Keratinocyte (primary cell): ENCODE data around the gene MCRIP2. TPM values are rescaled to one million over a fixed set of nuclear protein-coding genes. Genes with fewer than 3 reads are reported as not detected.

Experiments used
- DNase-seq: peaks from one replicate; pipeline ENCODE4 v3.0.0-alpha.2; 2011; ENCODE audit warnings: low read depth, missing footprints, low spot score
- FAIRE-seq: peaks from 2 replicates; lab custom pipeline; 2011; peaks lifted over from hg19 to GRCh38; lab: Jason Lieb, UNC
- H2AFZ ChIP-seq: 2 replicates; pipeline ENCODE4 v1.6.0; 2012; ENCODE audit warnings: low read length, control low read depth, inconsistent platforms; ENCODE audit not compliant: control insufficient read depth
- H3K27ac ChIP-seq: 2 replicates; pipeline ENCODE4 v1.5.1; 2011; ENCODE audit warnings: low read length; ENCODE audit not compliant: control insufficient read depth, insufficient read depth
- H3K27me3 ChIP-seq: 3 replicates; pipeline ENCODE4 v1.6.0; 2011; ENCODE audit warnings: low read length; ENCODE audit not compliant: control insufficient read depth, insufficient read depth; ENCODE audit errors: extremely low read depth
- H3K36me3 ChIP-seq, 2 experiments: 2 replicates in 1 of 2; 3 replicates in 1 of 2; pipeline ENCODE4 v1.5.1; 2011; ENCODE audit warnings: low read length in 2 of 2, mild to moderate bottlenecking in 1 of 2; ENCODE audit not compliant: control insufficient read depth in 2 of 2, insufficient read depth in 2 of 2; ENCODE audit errors: extremely low read depth in 1 of 2
- H3K4me1 ChIP-seq: 3 replicates; pipeline ENCODE4 v1.5.1; 2011; ENCODE audit warnings: low read length; ENCODE audit not compliant: control insufficient read depth, insufficient read depth; ENCODE audit errors: extremely low read depth
- H3K4me2 ChIP-seq: 3 replicates; pipeline ENCODE4 v1.6.0; 2011; ENCODE audit warnings: low read depth, low read length; ENCODE audit not compliant: control insufficient read depth, insufficient read depth; ENCODE audit errors: extremely low read depth
- H3K4me3 ChIP-seq, 3 experiments: fragments of 200-600 bp in 1 of 3; sonication (generic) in 1 of 3; 2 replicates in 2 of 3; 3 replicates in 1 of 3; pipeline ENCODE4 v1.5.1; 2011 to 2016; ENCODE audit warnings: low read length in 3 of 3, mild to moderate bottlenecking in 3 of 3, control low read depth in 2 of 3, inconsistent platforms in 1 of 3, low read depth in 1 of 3, mixed read lengths in 1 of 3, mixed run types in 1 of 3, moderate library complexity in 1 of 3; ENCODE audit not compliant: control insufficient read depth in 2 of 3, insufficient read depth in 2 of 3; ENCODE audit errors: extremely low read depth in 1 of 3
- H3K79me2 ChIP-seq: 2 replicates; pipeline ENCODE4 v1.6.0; 2012; ENCODE audit warnings: low read length; ENCODE audit not compliant: control insufficient read depth, insufficient read depth
- H3K9ac ChIP-seq: 3 replicates; pipeline ENCODE4 v1.6.0; 2011; ENCODE audit warnings: low read length; ENCODE audit not compliant: control insufficient read depth, insufficient read depth; ENCODE audit errors: extremely low read depth
- H3K9me1 ChIP-seq: 3 replicates; pipeline ENCODE4 v1.6.0; 2011; ENCODE audit warnings: low read length; ENCODE audit not compliant: control insufficient read depth, insufficient read depth; ENCODE audit errors: extremely low read depth
- H3K9me3 ChIP-seq: 2 replicates; pipeline ENCODE4 v1.5.1; 2012; ENCODE audit warnings: low read depth, low read length; ENCODE audit not compliant: control insufficient read depth
- H4K20me1 ChIP-seq: 3 replicates; pipeline ENCODE4 v1.6.0; 2011; ENCODE audit warnings: low read length; ENCODE audit not compliant: control insufficient read depth, insufficient read depth; ENCODE audit errors: extremely low read depth
- CTCF ChIP-seq, 3 experiments: IDR thresholded peaks in 1 of 3; conservative IDR thresholded peaks in 1 of 3; optimal IDR thresholded peaks in 1 of 3; 2 replicates in 2 of 3; 3 replicates in 1 of 3; pipeline versions ENCODE3 to v1.5.1; 2011; ENCODE audit warnings: low read length in 3 of 3, mild to moderate bottlenecking in 3 of 3, moderate library complexity in 2 of 3, control low read depth in 1 of 3, inconsistent platforms in 1 of 3; ENCODE audit not compliant: insufficient read depth in 2 of 3; ENCODE audit errors: extremely low read depth in 1 of 3
- EZH2 ChIP-seq: IDR thresholded peaks from one replicate; pipeline ENCODE4 v1.6.1; 2012; ENCODE audit warnings: inconsistent platforms, mild to moderate bottlenecking, low read length, moderate library complexity
- dilution Hi-C: fragments of 300-500 bp; cut with MboI; formaldehyde crosslinking; loops from one replicate; pipeline ENCODE4 v1.7.0; 2020; ENCODE audit warnings: low sequenced_read_pairs; ENCODE audit not compliant: extremely low pct_ligation_motif_present
- polyA plus RNA-seq, 5 experiments: library from polyadenylated mRNA; depleted of rRNA in 3 of 5; stranded (reverse) in 3 of 5; stranded (forward) in 1 of 5; unstranded in 1 of 5; fragments of >200 nt; gene quantifications; 1 replicate in 1 of 5; 2 replicates in 3 of 5; 3 replicates in 1 of 5; pipeline versions ENCODE4 v1.2.1 to v1.2.3, GENCODE V29; 2011 to 2012; ENCODE audit warnings: missing spikeins in 2 of 5, low read depth in 1 of 5, low replicate concordance in 1 of 5

MCRIP2 gene
- polyA plus RNA-seq, 1 donor (not counting 4 experiments of a cell fraction or from before 2014, with no cell fraction given), result 8.1 TPM

- peaks cover 46% of the 10 kb centered on the region for H4K20me1 ChIP-seq
- peaks cover 0 to 1% of the 10 kb centered on the region in 2 experiments for H3K36me3 ChIP-seq
- dilution Hi-C loops, result no loop called here
- FAIRE-seq (no peak), DNase-seq (no peak)
- TF ChIP-seq EZH2, result no peak
- TF ChIP-seq CTCF (optimal IDR thresholded peaks at IDR 0.05 in 1 of 3, IDR thresholded peaks at IDR 0.05 in 1 of 3, conservative IDR thresholded peaks at IDR 0.05 in 1 of 3; ENCODE audit: extremely low read depth in 1 of 3, insufficient read depth in 2 of 3, low read length in 3 of 3), result peak in 1 of 3 experiments; percentile 15
- no peak overlapping the region for H3K27ac ChIP-seq
- H3K9ac ChIP-seq, result peak overlapping the region; percentile 13
- peaks cover 39% of the 10 kb centered on the region for H3K79me2 ChIP-seq
- H3K4me3 ChIP-seq, result peak overlapping the region in 1 of 3 experiments; percentile 53
- peaks cover 43% of the 10 kb centered on the region for H3K4me1 ChIP-seq
- peak overlapping the region; percentile 67 for H3K4me2 ChIP-seq
- no peaks in the 10 kb centered on the region for H3K9me3 ChIP-seq
- peaks cover 12% of the 10 kb centered on the region for H3K9me1 ChIP-seq
- H2AFZ ChIP-seq, result no peak overlapping the region
- H3K27me3 ChIP-seq, result no peaks in the 10 kb centered on the region
These were observed 47.8 kb upstream of the MCRIP2 start for GRCh38 chr16:593807-594206.

GRCh38 chr16:595094-595528, 46.5 kb upstream of the MCRIP2 start:
- dilution Hi-C loops, result no loop called here
- TF ChIP-seq CTCF (optimal IDR thresholded peaks at IDR 0.05 in 1 of 3, IDR thresholded peaks at IDR 0.05 in 1 of 3, conservative IDR thresholded peaks at IDR 0.05 in 1 of 3; ENCODE audit: extremely low read depth in 1 of 3, insufficient read depth in 2 of 3, low read length in 3 of 3), result no peak
- TF ChIP-seq EZH2, result no peak
- Histone ChIP-seq H3K4me1 (peaks cover 43% of the 10 kb centered on the region), H3K27me3 (no peaks in the 10 kb centered on the region), H3K4me3 (no peak overlapping the region), H3K9ac (no peak overlapping the region), H3K79me2 (peaks cover 43% of the 10 kb centered on the region), H3K27ac (no peak overlapping the region), H3K9me1 (peaks cover 12% of the 10 kb centered on the region), H3K36me3 (peaks cover 3 to 4% of the 10 kb centered on the region in 2 experiments), H3K4me2 (no peak overlapping the region), H3K9me3 (no peaks in the 10 kb centered on the region), H4K20me1 (peaks cover 46% of the 10 kb centered on the region), H2AFZ (no peak overlapping the region)
- FAIRE-seq (no peak), DNase-seq (no peak)
